H9 (cell line): ENCODE data around the gene TRERF1. TPM values are rescaled to one million over a fixed set of nuclear protein-coding genes. Genes with fewer than 3 reads are reported as not detected.

Experiments used
- DNase-seq: peaks from one replicate; pipeline ENCODE4 v3.0.0-alpha.2; 2017
- H2AFZ ChIP-seq: one replicate; pipeline ENCODE4 v1.6.1; 2013; ENCODE audit warnings: mild to moderate bottlenecking, low read length, control low read depth, moderate library complexity
- H2AK5ac ChIP-seq: 2 replicates; pipeline ENCODE4 v1.6.1; 2013; ENCODE audit warnings: low read length, control low read depth, mixed read lengths; ENCODE audit not compliant: insufficient read length
- H2BK120ac ChIP-seq: one replicate; pipeline ENCODE4 v1.6.1; 2013; ENCODE audit warnings: low read depth, mild to moderate bottlenecking, low read length, control low read depth, inconsistent platforms; ENCODE audit not compliant: poor library complexity, severe bottlenecking
- H2BK12ac ChIP-seq: 2 replicates; pipeline ENCODE4 v1.6.1; 2013; ENCODE audit warnings: low read length, control low read depth, mixed read lengths, low read depth; ENCODE audit not compliant: insufficient read length
- H2BK15ac ChIP-seq: 2 replicates; pipeline ENCODE4 v1.6.1; 2013; ENCODE audit warnings: low read depth, low read length, control low read depth
- H2BK20ac ChIP-seq: one replicate; pipeline ENCODE4 v1.6.1; 2013; ENCODE audit warnings: low read depth, mild to moderate bottlenecking, low read length, control low read depth, inconsistent platforms; ENCODE audit not compliant: poor library complexity, severe bottlenecking
- H2BK5ac ChIP-seq: 2 replicates; pipeline ENCODE4 v1.6.1; 2013; ENCODE audit warnings: low read length, control low read depth, mixed read lengths; ENCODE audit not compliant: insufficient read length
- H3K14ac ChIP-seq: 2 replicates; pipeline ENCODE4 v1.6.1; 2013; ENCODE audit warnings: low read length, control low read depth; ENCODE audit not compliant: insufficient read depth
- H3K18ac ChIP-seq: 2 replicates; pipeline ENCODE4 v1.6.1; 2013; ENCODE audit warnings: low read depth, mild to moderate bottlenecking, mixed read lengths, low read length, control low read depth; ENCODE audit not compliant: insufficient read length
- H3K23ac ChIP-seq: 2 replicates; pipeline ENCODE4 v1.6.1; 2013; ENCODE audit warnings: low read length, control low read depth, mixed read lengths, low read depth; ENCODE audit not compliant: insufficient read length
- H3K23me2 ChIP-seq: 2 replicates; pipeline ENCODE4 v1.6.1; 2013; ENCODE audit warnings: low read depth, mild to moderate bottlenecking, mixed read lengths, low read length, control low read depth; ENCODE audit not compliant: insufficient read length, poor library complexity, severe bottlenecking
- H3K27ac ChIP-seq: 2 replicates; pipeline ENCODE4 v1.5.1; 2013; ENCODE audit warnings: low read length, control low read depth, mixed read lengths, low read depth; ENCODE audit not compliant: insufficient read length
- H3K27me3 ChIP-seq: 2 replicates; pipeline ENCODE4 v1.6.1; 2013; ENCODE audit warnings: low read length, control low read depth, inconsistent platforms; ENCODE audit not compliant: insufficient read depth
- H3K4ac ChIP-seq: 2 replicates; pipeline ENCODE4 v1.6.1; 2013; ENCODE audit warnings: low read depth, mild to moderate bottlenecking, control low read depth, inconsistent platforms, low read length, moderate library complexity
- H3K4me1 ChIP-seq: 2 replicates; pipeline ENCODE4 v1.6.1; 2013; ENCODE audit warnings: low read length, control low read depth, inconsistent platforms; ENCODE audit not compliant: insufficient read depth
- H3K4me2 ChIP-seq: 2 replicates; pipeline ENCODE4 v1.6.1; 2013; ENCODE audit warnings: low read length, control low read depth, mixed read lengths; ENCODE audit not compliant: insufficient read length, insufficient read depth
- H3K56ac ChIP-seq: 2 replicates; pipeline ENCODE4 v1.6.1; 2013; ENCODE audit warnings: low read depth, mild to moderate bottlenecking, mixed read lengths, low read length, control low read depth; ENCODE audit not compliant: insufficient read length
- H3K79me1 ChIP-seq: 2 replicates; pipeline ENCODE4 v1.6.1; 2013; ENCODE audit warnings: low read depth, mild to moderate bottlenecking, moderate library complexity, low read length, control low read depth, inconsistent platforms; ENCODE audit not compliant: insufficient read depth, poor library complexity, severe bottlenecking
- H3K79me2 ChIP-seq: 2 replicates; pipeline ENCODE4 v1.6.1; 2013; ENCODE audit warnings: low read length, control low read depth, inconsistent platforms; ENCODE audit not compliant: insufficient read depth
- H3K9ac ChIP-seq: 2 replicates; pipeline ENCODE4 v1.6.1; 2013; ENCODE audit warnings: low read length, control low read depth, mixed read lengths; ENCODE audit not compliant: insufficient read length; ENCODE audit errors: extremely low read depth
- H3K9me3 ChIP-seq: one replicate; pipeline ENCODE4 v1.6.1; 2013; ENCODE audit warnings: low read depth, low read length, inconsistent platforms; ENCODE audit not compliant: control insufficient read depth
- H3T11ph ChIP-seq: one replicate; pipeline ENCODE4 v1.6.1; 2013; ENCODE audit warnings: mild to moderate bottlenecking, low read length, control low read depth, inconsistent platforms
- H4K20me1 ChIP-seq: one replicate; pipeline ENCODE4 v1.6.1; 2013; ENCODE audit not compliant: control insufficient read depth, insufficient read length, insufficient read depth
- H4K5ac ChIP-seq: 2 replicates; pipeline ENCODE4 v1.6.1; 2013; ENCODE audit warnings: low read depth, mild to moderate bottlenecking, mixed read lengths, low read length, control low read depth; ENCODE audit not compliant: insufficient read length
- H4K8ac ChIP-seq: replicated peaks from 2 replicates; pipeline ENCODE4 v1.6.1; 2013; ENCODE audit warnings: low read length, control low read depth, mixed read lengths, low read depth; ENCODE audit not compliant: insufficient read length
- H4K91ac ChIP-seq: 2 replicates; pipeline ENCODE4 v1.6.1; 2013; ENCODE audit warnings: low read depth, mild to moderate bottlenecking, moderate library complexity, mixed read lengths, low read length, control low read depth; ENCODE audit not compliant: insufficient read length
- H3K27ac Mint-ChIP-seq, 3 experiments: 2 replicates in 2 of 3; 3 replicates in 1 of 3; pipeline ENCODE4 v1.8.0; 2020 to 2021; ENCODE audit warnings: mixed read lengths in 3 of 3, mild to moderate bottlenecking in 1 of 3, moderate library complexity in 1 of 3
- H3K27me3 Mint-ChIP-seq: 2 replicates; pipeline ENCODE4 v1.8.0; 2021; ENCODE audit warnings: low read depth, mild to moderate bottlenecking, moderate library complexity, mixed read lengths
- H3K36me3 Mint-ChIP-seq, 3 experiments: 2 replicates in 2 of 3; 3 replicates in 1 of 3; pipeline ENCODE4 v1.8.0; 2020 to 2021; ENCODE audit warnings: low read depth in 3 of 3, mixed read lengths in 3 of 3; ENCODE audit not compliant: insufficient read depth in 1 of 3
- H3K4me1 Mint-ChIP-seq, 2 experiments: 2 replicates each; pipeline ENCODE4 v1.8.0; 2020; ENCODE audit warnings: mixed read lengths in 2 of 2
- H3K4me3 Mint-ChIP-seq, 2 experiments: 2 replicates in 1 of 2; 3 replicates in 1 of 2; pipeline ENCODE4 v1.8.0; 2020 to 2021; ENCODE audit warnings: mild to moderate bottlenecking in 2 of 2, mixed read lengths in 2 of 2, moderate library complexity in 1 of 2
- H3K9me3 Mint-ChIP-seq, 2 experiments: 2 replicates in 1 of 2; 3 replicates in 1 of 2; pipeline ENCODE4 v1.8.0; 2020; ENCODE audit warnings: mild to moderate bottlenecking in 2 of 2, mixed read lengths in 2 of 2, moderate library complexity in 1 of 2
- CTCF ChIP-seq: fragments of 200-600 bp; sonication (generic); conservative IDR thresholded peaks from 3 replicates; pipeline ENCODE4 v1.8.0; 2021; ENCODE audit warnings: antibody characterized with exemption, mild to moderate bottlenecking
- WGBS: extraction: QIAGEN DNeasy Blood & Tissue Kit; methylation state at CpG from one replicate; pipeline ENCODE4 v1.1.7; 2013; ENCODE audit warnings: missing lambda C conversion rate, low lambda C conversion rate, mixed read lengths; ENCODE audit not compliant: insufficient read length; ENCODE audit errors: extremely low coverage; 5-methylcytosine and 5-hydroxymethylcytosine counted together
- total RNA-seq: library from RNA; stranded (reverse); gene quantifications from 2 replicates; pipeline ENCODE4 v1.2.1, GENCODE V29; 2021

TRERF1 gene
- total RNA-seq, 1 experiment from 2014 or later, result 19.7 TPM

GRCh38 chr6:42217519-42218367, 234.0 kb downstream of the TRERF1 start, which contains the start of gene MRPS10:
TSS of gene MRPS10 (minus strand) at chr6:42217861. CDS start at chr6:42217849, 12 bp downstream.
- H4K8ac ChIP-seq, result no peak within 1 kb of the TSS
- no peak within 1 kb of the TSS for H2BK20ac ChIP-seq
- no peak within 1 kb of the TSS for H3K56ac ChIP-seq
- no peak for TF ChIP-seq CTCF
- H2BK5ac ChIP-seq, result no peak within 1 kb of the TSS
- WGBS, result no CpG with 5 or more reads among the region's 29 CpGs
- no peaks in the 10 kb centered on the region for H3K79me1 ChIP-seq
- peak within 1 kb of the TSS; percentile 75 for H3K4me2 ChIP-seq
- DNase-seq, result peak; percentile 96
- no peak within 1 kb of the TSS for H2BK15ac ChIP-seq
- Mint-ChIP-seq H3K4me3 (peak within 1 kb of the TSS; percentile 98 to 99), H3K4me1 (peaks cover 7 to 18% of the 10 kb centered on the region in 2 experiments), H3K9me3 (no peaks in the 10 kb centered on the region), H3K27ac (peak within 1 kb of the TSS; percentile 99), H3K27me3 (no peaks in the 10 kb centered on the region; the same call in 1 of the 2 replicates), H3K36me3 (peaks cover 0 to 16% (median 11%) of the 10 kb centered on the region in 3 experiments; a peak in 5 of 7 replicates)
- H4K20me1 ChIP-seq, result no peaks in the 10 kb centered on the region
- H2AK5ac ChIP-seq, result no peak within 1 kb of the TSS
- H3K4me1 ChIP-seq, result no peaks in the 10 kb centered on the region
- no peak within 1 kb of the TSS for H2BK12ac ChIP-seq
- no peaks in the 10 kb centered on the region for H3K23me2 ChIP-seq
- no peak within 1 kb of the TSS for H3T11ph ChIP-seq
- H3K14ac ChIP-seq, result no peak within 1 kb of the TSS
- H4K5ac ChIP-seq, result no peak within 1 kb of the TSS
- no peaks in the 10 kb centered on the region for H3K9me3 ChIP-seq
- no peak within 1 kb of the TSS for H2AFZ ChIP-seq
- peak within 1 kb of the TSS; percentile 87 for H3K9ac ChIP-seq
- no peak within 1 kb of the TSS for H3K18ac ChIP-seq
- H3K23ac ChIP-seq, result no peak within 1 kb of the TSS
- H3K27ac ChIP-seq, result peak within 1 kb of the TSS; percentile 5
- no peak within 1 kb of the TSS for H3K4ac ChIP-seq
- no peaks in the 10 kb centered on the region for H3K27me3 ChIP-seq
- no peak within 1 kb of the TSS for H4K91ac ChIP-seq
- no peaks in the 10 kb centered on the region for H3K79me2 ChIP-seq
- no peak within 1 kb of the TSS for H2BK120ac ChIP-seq
